ENCODE measurements around the gene SCD5. TPM values are rescaled to one million over a fixed set of nuclear protein-coding genes. Genes with fewer than 3 reads are reported as not detected.

SCD5 gene
- total RNA-seq, 1 donor from 2014 or later, result 61.7 TPM

GRCh38 chr4:82624819-82625218, 173.8 kb downstream of the SCD5 start:
- H3K27me3 Mint-ChIP-seq (ENCODE audit: low read depth, unreplicated experiment), result peaks cover 6% of the 10 kb centered on the region
- H2AFZ ChIP-seq (ENCODE audit: low read depth, low read length), result no peak overlapping the region
- H3K4me1 Mint-ChIP-seq (ENCODE audit: low read depth, unreplicated experiment), result peaks cover 6% of the 10 kb centered on the region
- no peak overlapping the region for H3K27ac ChIP-seq (ENCODE audit: low read depth, low read length)
- H3K36me3 ChIP-seq (ENCODE audit: insufficient read depth, low read length), result no peaks in the 10 kb centered on the region
- H3K4me2 ChIP-seq (ENCODE audit: low read length), result no peak overlapping the region
- H3K27me3 ChIP-seq (ENCODE audit: insufficient read depth, low read length), result peaks cover 3% of the 10 kb centered on the region
- H3K36me3 Mint-ChIP-seq (ENCODE audit: low read depth, unreplicated experiment), result peaks cover 5% of the 10 kb centered on the region
- H3K9me3 Mint-ChIP-seq (ENCODE audit: unreplicated experiment), result peaks cover 3% of the 10 kb centered on the region
- H3K4me3 Mint-ChIP-seq (ENCODE audit: unreplicated experiment), result no peak overlapping the region
- no peak overlapping the region for H3K27ac Mint-ChIP-seq (ENCODE audit: unreplicated experiment)
- no peak for DNase-seq (ENCODE audit: low read depth)
- H3K4me3 ChIP-seq (ENCODE audit: insufficient read depth, low read depth, low read length), result no peak overlapping the region
- H3K9ac ChIP-seq (ENCODE audit: low read length), result no peak overlapping the region
- no peaks in the 10 kb centered on the region for H3K9me3 ChIP-seq (ENCODE audit: insufficient read depth, low read depth, low read length)
- TF ChIP-seq EZH2 (IDR thresholded peaks at IDR 0.05; ENCODE audit: insufficient read depth, low read length) (no peak), CTCF (IDR thresholded peaks at IDR 0.05; ENCODE audit: insufficient read depth, low read depth, low read length) (no peak)
- H4K20me1 ChIP-seq (ENCODE audit: insufficient read depth, low read length), result no peaks in the 10 kb centered on the region
- no peaks in the 10 kb centered on the region for H3K4me1 ChIP-seq (ENCODE audit: insufficient read depth, low read length)
- H3K79me2 ChIP-seq (ENCODE audit: insufficient read depth, low read length), result no peaks in the 10 kb centered on the region
- no peak for FAIRE-seq

- H3K9me3 ChIP-seq (ENCODE audit: insufficient read depth, low read depth, low read length), result no peaks in the 10 kb centered on the region
- no peak overlapping the region for H3K4me3 Mint-ChIP-seq (ENCODE audit: unreplicated experiment)
- H3K27me3 Mint-ChIP-seq (ENCODE audit: low read depth, unreplicated experiment), result peaks cover 6% of the 10 kb centered on the region
- H3K27ac Mint-ChIP-seq (ENCODE audit: unreplicated experiment), result no peak overlapping the region
- no peak for DNase-seq (ENCODE audit: low read depth)
- no peaks in the 10 kb centered on the region for H3K79me2 ChIP-seq (ENCODE audit: insufficient read depth, low read length)
- no peaks in the 10 kb centered on the region for H3K4me1 ChIP-seq (ENCODE audit: insufficient read depth, low read length)
- peaks cover 4% of the 10 kb centered on the region for H3K36me3 Mint-ChIP-seq (ENCODE audit: low read depth, unreplicated experiment)
- H3K4me3 ChIP-seq (ENCODE audit: insufficient read depth, low read depth, low read length), result no peak overlapping the region
- H3K27me3 ChIP-seq (ENCODE audit: insufficient read depth, low read length), result peaks cover 3% of the 10 kb centered on the region
- no peak overlapping the region for H3K27ac ChIP-seq (ENCODE audit: low read depth, low read length)
- TF ChIP-seq EZH2 (IDR thresholded peaks at IDR 0.05; ENCODE audit: insufficient read depth, low read length) (no peak), CTCF (IDR thresholded peaks at IDR 0.05; ENCODE audit: insufficient read depth, low read depth, low read length) (no peak)
- H3K9me3 Mint-ChIP-seq (ENCODE audit: unreplicated experiment), result peaks cover 3% of the 10 kb centered on the region
- no peaks in the 10 kb centered on the region for H3K36me3 ChIP-seq (ENCODE audit: insufficient read depth, low read length)
- no peaks in the 10 kb centered on the region for H4K20me1 ChIP-seq (ENCODE audit: insufficient read depth, low read length)
- H3K9ac ChIP-seq (ENCODE audit: low read length), result no peak overlapping the region
- no peak for FAIRE-seq
- no peak overlapping the region for H3K4me2 ChIP-seq (ENCODE audit: low read length)
- H3K4me1 Mint-ChIP-seq (ENCODE audit: low read depth, unreplicated experiment), result no peaks in the 10 kb centered on the region
- H2AFZ ChIP-seq (ENCODE audit: low read depth, low read length), result no peak overlapping the region
Measured at GRCh38 chr4:82623121-82623683, 175.4 kb downstream of the SCD5 start.

- DNase-seq (ENCODE audit: low read depth), result no peak
- Mint-ChIP-seq H3K27me3 (ENCODE audit: low read depth, unreplicated experiment) (peaks cover 6% of the 10 kb centered on the region), H3K27ac (ENCODE audit: unreplicated experiment) (no peak overlapping the region), H3K9me3 (ENCODE audit: unreplicated experiment) (peaks cover 3% of the 10 kb centered on the region), H3K36me3 (ENCODE audit: low read depth, unreplicated experiment) (peaks cover under 1% of the 10 kb centered on the region), H3K4me3 (ENCODE audit: unreplicated experiment) (no peak overlapping the region), H3K4me1 (ENCODE audit: low read depth, unreplicated experiment) (no peaks in the 10 kb centered on the region)
- no peaks in the 10 kb centered on the region for H3K79me2 ChIP-seq (ENCODE audit: insufficient read depth, low read length)
- H2AFZ ChIP-seq (ENCODE audit: low read depth, low read length), result no peak overlapping the region
- no peaks in the 10 kb centered on the region for H4K20me1 ChIP-seq (ENCODE audit: insufficient read depth, low read length)
- H3K27ac ChIP-seq (ENCODE audit: low read depth, low read length), result no peak overlapping the region
- H3K9ac ChIP-seq (ENCODE audit: low read length), result no peak overlapping the region
- H3K4me1 ChIP-seq (ENCODE audit: insufficient read depth, low read length), result no peaks in the 10 kb centered on the region
- no peak overlapping the region for H3K4me2 ChIP-seq (ENCODE audit: low read length)
- no peak overlapping the region for H3K4me3 ChIP-seq (ENCODE audit: insufficient read depth, low read depth, low read length)
- H3K27me3 ChIP-seq (ENCODE audit: insufficient read depth, low read length), result peaks cover 3% of the 10 kb centered on the region
- no peaks in the 10 kb centered on the region for H3K36me3 ChIP-seq (ENCODE audit: insufficient read depth, low read length)
- no peaks in the 10 kb centered on the region for H3K9me3 ChIP-seq (ENCODE audit: insufficient read depth, low read depth, low read length)
- TF ChIP-seq CTCF (IDR thresholded peaks at IDR 0.05; ENCODE audit: insufficient read depth, low read depth, low read length), result no peak
- TF ChIP-seq EZH2 (IDR thresholded peaks at IDR 0.05; ENCODE audit: insufficient read depth, low read length), result no peak
- no peak for FAIRE-seq
Measured at GRCh38 chr4:82621251-82621650, 177.3 kb downstream of the SCD5 start.

Measured in astrocyte (in vitro differentiated cells and primary cell).